ENCODE measurements around the gene FOXN3. TPM values are rescaled to one million over a fixed set of nuclear protein-coding genes. Genes with fewer than 3 reads are reported as not detected.

FOXN3 gene
- total RNA-seq, 6 experiments from 2014 or later: 31.9 to 43.4 (median 37.9) TPM

GRCh38 chr14:89282191-89282590 is 134.8 kb downstream of the FOXN3 start:
- Mint-ChIP-seq H3K4me3 (no peak overlapping the region), H3K9me3 (no peaks in the 10 kb centered on the region), H3K27me3 (ENCODE audit: insufficient read depth) (no peaks in the 10 kb centered on the region; the same call in 1 of the 2 replicates), H3K4me1 (ENCODE audit: low read depth) (peaks cover 6% of the 10 kb centered on the region), H3K27ac (no peak overlapping the region), H3K36me3 (ENCODE audit: low read depth) (no peaks in the 10 kb centered on the region)
- TF ChIP-seq CTCF (IDR thresholded peaks at IDR 0.05): no peak
- DNase-seq: no peak

- Mint-ChIP-seq H3K27me3 (ENCODE audit: insufficient read depth) (peaks cover 2% of the 10 kb centered on the region), H3K4me1 (ENCODE audit: low read depth) (peaks cover 16% of the 10 kb centered on the region), H3K27ac (no peak overlapping the region), H3K4me3 (no peak overlapping the region), H3K9me3 (no peaks in the 10 kb centered on the region), H3K36me3 (ENCODE audit: low read depth) (peaks cover 6% of the 10 kb centered on the region; the same call in 1 of the 2 replicates)
- DNase-seq: no peak
- no peak for TF ChIP-seq CTCF (IDR thresholded peaks at IDR 0.05)
Measured at GRCh38 chr14:89280600-89280999, 136.4 kb downstream of the FOXN3 start.

- peaks cover 6% of the 10 kb centered on the region; the same call in 1 of the 2 replicates for H3K36me3 Mint-ChIP-seq (ENCODE audit: low read depth)
- DNase-seq: no peak
- H3K27me3 Mint-ChIP-seq (ENCODE audit: insufficient read depth): peaks cover 2% of the 10 kb centered on the region
- no peak overlapping the region for H3K27ac Mint-ChIP-seq
- H3K4me1 Mint-ChIP-seq (ENCODE audit: low read depth): peaks cover 16% of the 10 kb centered on the region
- no peak overlapping the region for H3K4me3 Mint-ChIP-seq
- no peaks in the 10 kb centered on the region for H3K9me3 Mint-ChIP-seq
- TF ChIP-seq CTCF (IDR thresholded peaks at IDR 0.05): no peak
Measured at GRCh38 chr14:89279649-89280232, 137.3 kb downstream of the FOXN3 start.

- Mint-ChIP-seq H3K4me3 (no peak overlapping the region), H3K9me3 (no peaks in the 10 kb centered on the region), H3K36me3 (ENCODE audit: low read depth) (peaks cover 6% of the 10 kb centered on the region; the same call in 1 of the 2 replicates), H3K27ac (no peak overlapping the region), H3K27me3 (ENCODE audit: insufficient read depth) (peaks cover 2% of the 10 kb centered on the region), H3K4me1 (ENCODE audit: low read depth) (peaks cover 10% of the 10 kb centered on the region)
- TF ChIP-seq CTCF (IDR thresholded peaks at IDR 0.05): no peak
- DNase-seq: no peak
Measured at GRCh38 chr14:89277203-89277602, 139.8 kb downstream of the FOXN3 start.

GRCh38 chr14:89276424-89276975 is 140.5 kb downstream of the FOXN3 start:
- Mint-ChIP-seq H3K4me3 (no peak overlapping the region), H3K27me3 (ENCODE audit: insufficient read depth) (peaks cover 2% of the 10 kb centered on the region), H3K4me1 (ENCODE audit: low read depth) (peaks cover 10% of the 10 kb centered on the region), H3K36me3 (ENCODE audit: low read depth) (peaks cover 6% of the 10 kb centered on the region; the same call in 1 of the 2 replicates), H3K27ac (no peak overlapping the region), H3K9me3 (no peaks in the 10 kb centered on the region)
- no peak for TF ChIP-seq CTCF (IDR thresholded peaks at IDR 0.05)
- DNase-seq: no peak

Data from HFFc6 (cell line).